GM19193 (cell line): ENCODE data around the gene WDR27.

ENCODE experiments used
- POLR2A ChIP-seq: IDR thresholded peaks from 4 replicates; pipeline ENCODE4 v1.6.1; 2011; ENCODE audit not compliant: insufficient read depth, insufficient read length; ENCODE audit errors: extremely low read depth

WDR27 gene

GRCh38 chr6:169657284-169657610 lies 44.6 kb downstream of the WDR27 start:
- TF ChIP-seq POLR2A = no peak

GRCh38 chr6:169656546-169657283 lies 45.1 kb downstream of the WDR27 start:
- TF ChIP-seq POLR2A = no peak

GRCh38 chr6:169654598-169655391 lies 47.0 kb downstream of the WDR27 start:
- no peak for TF ChIP-seq POLR2A

- TF ChIP-seq POLR2A = no peak
Measured at GRCh38 chr6:169653691-169654090, 48.1 kb downstream of the WDR27 start.

GRCh38 chr6:169652896-169653295 lies 48.9 kb downstream of the WDR27 start:
- TF ChIP-seq POLR2A = no peak

GRCh38 chr6:169651498-169651897 lies 50.3 kb downstream of the WDR27 start:
- TF ChIP-seq POLR2A = no peak

DNA sequence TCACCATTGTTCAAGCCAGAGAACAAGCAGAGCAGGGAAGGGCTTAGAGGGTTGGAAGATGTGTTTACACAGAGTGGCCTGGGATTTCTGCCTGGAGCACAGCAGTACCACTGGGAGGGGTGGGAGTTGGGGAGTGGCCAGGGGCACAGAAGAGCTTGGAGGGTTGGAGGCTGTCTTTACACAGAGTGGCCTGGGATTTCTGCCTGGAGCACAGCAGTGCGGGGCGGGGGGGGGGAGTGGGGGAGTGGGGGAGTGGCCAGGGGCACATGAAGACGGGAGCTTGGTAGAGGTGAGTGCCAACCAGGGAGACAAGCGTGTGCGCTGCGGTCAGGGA lies 50.9 kb downstream of the WDR27 start:
- TF ChIP-seq POLR2A = no peak

- TF ChIP-seq POLR2A = no peak
Measured at GRCh38 chr6:169650241-169650958, 51.4 kb downstream of the WDR27 start.

DNA sequence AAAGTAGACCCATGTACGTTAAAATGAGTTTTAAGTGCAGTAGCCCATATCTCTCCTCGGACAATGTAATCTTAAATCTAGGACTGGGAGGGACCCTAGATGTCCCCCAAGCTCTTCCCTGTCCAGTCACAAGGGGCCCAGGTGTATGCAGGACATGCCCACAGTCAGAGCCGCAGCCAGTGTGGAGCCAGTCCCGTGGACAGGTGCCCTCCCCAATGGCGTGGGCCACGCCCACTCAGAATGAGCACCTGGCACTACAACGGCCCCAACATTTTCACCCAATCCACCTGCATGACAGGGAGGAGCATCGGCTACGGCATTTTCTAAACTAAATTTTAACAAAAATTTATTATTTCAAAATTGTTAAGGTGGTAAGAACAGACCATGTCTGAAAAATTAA lies 53.2 kb downstream of the WDR27 start:
- no peak for TF ChIP-seq POLR2A

GRCh38 chr6:169648092-169648491 lies 53.7 kb downstream of the WDR27 start:
- TF ChIP-seq POLR2A = no peak

DNA sequence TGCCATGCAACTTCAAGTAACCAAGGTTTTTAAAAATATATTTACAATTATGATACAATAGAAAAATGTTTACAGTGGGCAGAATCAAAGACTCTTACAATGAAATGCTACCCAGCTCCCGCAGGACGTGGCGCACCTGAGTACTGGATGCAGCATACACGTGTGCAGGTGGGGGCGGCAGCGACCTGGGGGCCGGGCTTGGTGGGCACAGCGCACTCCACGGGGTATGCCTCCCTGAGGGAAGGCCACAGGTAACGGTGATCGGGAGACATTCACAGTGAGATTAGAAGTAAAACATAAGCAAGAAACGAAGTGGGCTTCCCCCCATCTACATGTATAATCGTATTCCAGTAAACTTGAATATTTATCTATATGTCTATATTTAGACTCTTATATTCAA lies 54.2 kb downstream of the WDR27 start:
- TF ChIP-seq POLR2A = no peak

DNA sequence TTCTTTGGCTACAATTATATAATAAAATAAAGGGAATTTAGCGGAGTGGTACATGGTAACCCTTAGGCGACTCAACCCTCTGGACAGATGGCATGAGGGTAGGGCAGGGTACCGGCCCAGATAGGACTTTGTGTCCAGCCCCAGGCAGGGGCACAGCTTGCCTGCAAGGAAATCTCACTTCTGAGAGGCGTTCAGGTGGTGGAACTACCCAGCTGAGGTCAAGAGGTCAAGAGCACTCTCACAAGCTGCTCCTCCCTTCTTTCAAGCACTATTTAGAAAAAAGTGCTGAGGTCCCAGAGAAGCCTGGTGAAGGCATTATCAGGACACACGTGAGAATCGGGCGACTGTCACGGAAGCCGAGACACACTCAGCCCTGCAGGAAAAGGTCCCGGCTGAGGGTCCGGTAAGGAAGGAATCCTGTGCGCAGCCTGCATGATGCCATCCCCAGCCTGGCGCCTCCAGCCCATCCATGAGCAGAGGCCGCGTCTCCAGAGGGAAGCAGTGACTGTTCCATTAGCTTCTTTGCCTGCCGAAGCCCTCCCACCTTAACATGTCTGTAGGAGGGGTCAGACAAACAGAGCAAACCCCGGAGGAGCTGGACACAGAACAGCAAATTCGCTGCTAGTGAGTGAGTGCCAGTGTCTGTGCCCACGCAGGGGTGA lies 54.8 kb downstream of the WDR27 start:
- TF ChIP-seq POLR2A = no peak

- TF ChIP-seq POLR2A = no peak
Measured at GRCh38 chr6:169643521-169643920, 58.3 kb downstream of the WDR27 start.

DNA sequence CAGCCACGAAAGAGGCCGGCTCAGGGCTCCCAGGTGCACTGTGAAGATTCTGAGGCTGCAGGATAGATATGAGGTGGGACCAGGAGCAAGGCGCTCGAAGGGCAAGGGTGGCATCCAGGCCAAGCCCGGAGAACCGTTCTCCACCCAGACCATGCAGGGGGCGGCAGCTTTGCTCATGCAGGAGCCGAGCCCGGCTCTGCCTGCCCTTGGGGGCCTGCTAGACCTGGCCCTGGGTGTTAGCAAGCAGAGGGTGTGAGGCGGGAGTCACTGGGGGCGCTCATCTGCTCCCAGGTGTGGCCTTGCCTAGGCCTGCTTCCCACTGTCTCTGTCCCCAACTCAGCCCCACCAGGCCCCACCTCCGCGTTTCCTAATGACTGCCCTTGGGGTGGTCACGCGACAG lies 59.4 kb downstream of the WDR27 start:
- TF ChIP-seq POLR2A = no peak

DNA sequence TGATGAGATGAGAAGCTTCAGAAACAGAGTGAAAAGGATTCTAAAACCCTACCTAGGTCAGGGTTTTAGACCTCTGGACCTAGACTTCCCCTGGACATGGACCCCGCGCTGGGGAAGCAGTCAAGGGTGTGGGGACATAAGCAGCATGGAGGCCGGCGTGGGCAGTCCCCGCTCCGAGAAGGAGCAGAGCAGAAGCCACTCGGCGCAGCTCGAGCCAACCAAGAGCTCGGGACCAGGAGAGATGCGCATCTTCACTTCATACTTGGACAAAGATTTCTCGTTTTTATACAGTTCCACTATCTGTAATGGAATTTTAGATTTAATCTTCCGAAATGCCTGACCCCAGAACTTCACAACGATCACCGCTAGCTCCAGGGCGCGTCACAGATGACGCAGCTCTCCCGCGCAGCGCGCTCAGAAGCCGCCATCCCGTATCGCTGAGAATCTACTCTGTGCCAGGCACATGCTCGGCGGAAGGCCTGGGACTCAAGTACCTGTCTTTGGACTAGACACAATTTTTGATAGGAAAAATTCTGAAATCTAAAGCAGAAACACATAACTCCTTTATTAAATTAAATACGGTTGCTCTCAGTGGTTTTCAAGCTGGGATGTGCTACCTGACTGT lies 60.3 kb downstream of the WDR27 start:
- no peak for TF ChIP-seq POLR2A
